A549 (cell line): ENCODE measurements around the gene BMP4.

ENCODE experiments used
- EP300 ChIP-seq, 2 experiments: fragments of >200 bp; sonication (Bioruptor Twin); formaldehyde crosslinking; IDR thresholded peaks; 2 replicates in 1 of 2; 3 replicates in 1 of 2; pipeline ENCODE4 v1.6.1; 2016 to 2017
- GATA3 ChIP-seq: IDR thresholded peaks from 2 replicates; pipeline ENCODE4 v1.6.1; 2012; ENCODE audit warnings: borderline replicate concordance
- MAX ChIP-seq: IDR thresholded peaks from 2 replicates; pipeline ENCODE4 v1.6.1; 2012
- PHF8 ChIP-seq: fragments of 200-600 bp; sonication (generic); IDR thresholded peaks from 2 replicates; pipeline ENCODE4 v1.6.1; 2016; ENCODE audit warnings: low read depth, mild to moderate bottlenecking, antibody characterized with exemption, moderate library complexity, borderline replicate concordance
- POLR2A ChIP-seq: IDR thresholded peaks from 2 replicates; pipeline ENCODE4 v1.6.1; 2012; ENCODE audit warnings: mild to moderate bottlenecking, low read length
- TP53 ChIP-seq: fragments of 250-450 bp; sonication (Bioruptor Pico); IDR thresholded peaks from 2 replicates; pipeline ENCODE4 v1.5.0; 2021; ENCODE audit warnings: mild to moderate bottlenecking, moderate library complexity
- TF ChIP-seq, protein P1 (sequence below): fragments of >200 bp; sonication (Bioruptor Twin); formaldehyde crosslinking; IDR thresholded peaks from 3 replicates; pipeline ENCODE4 v1.5.1; 2016
- TF ChIP-seq, protein P2 (sequence below): fragments of 450-650 bp; IDR thresholded peaks from 2 replicates; pipeline ENCODE4 v1.6.1; 2014; ENCODE audit warnings: antibody characterized with exemption
- TF ChIP-seq, protein P3 (sequence below): fragments of 250-450 bp; sonication (Bioruptor Pico); IDR thresholded peaks from 2 replicates; pipeline ENCODE4 v1.5.0; 2020; ENCODE audit warnings: low read depth, mild to moderate bottlenecking, moderate library complexity

DNA sequence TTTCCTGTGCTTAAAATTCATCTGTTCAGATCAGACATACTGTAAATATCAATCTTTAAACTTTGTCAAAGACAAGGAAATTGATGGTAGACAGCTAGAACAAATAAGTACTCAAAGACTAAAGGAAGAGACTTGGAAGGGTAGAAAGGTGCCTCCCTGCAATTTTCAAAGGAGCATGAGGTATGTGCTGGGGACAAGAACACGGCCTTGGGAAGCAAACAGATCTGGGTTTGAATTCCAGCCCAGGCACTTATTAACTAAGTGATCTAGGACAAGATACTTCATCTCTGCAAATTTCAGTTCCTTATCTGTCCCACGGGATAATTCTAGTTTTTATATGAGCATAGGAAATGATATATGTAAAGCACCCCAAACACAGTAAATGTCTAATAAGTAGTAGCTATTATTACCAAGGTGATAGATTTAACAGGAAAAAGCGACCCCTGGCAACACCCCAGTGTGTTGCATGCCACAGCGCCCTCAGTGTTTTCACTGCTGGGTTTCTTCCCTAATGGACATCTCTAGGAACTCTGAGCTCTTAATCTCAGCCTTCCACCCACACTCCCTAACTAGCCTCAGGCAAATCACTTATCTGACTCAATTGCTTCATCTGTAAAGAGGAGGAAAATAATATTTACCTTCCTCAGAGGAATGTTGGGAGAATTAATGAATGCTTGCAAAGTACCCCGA lies 44.7 kb upstream of the BMP4 start:
- TF ChIP-seq, protein P1, sequence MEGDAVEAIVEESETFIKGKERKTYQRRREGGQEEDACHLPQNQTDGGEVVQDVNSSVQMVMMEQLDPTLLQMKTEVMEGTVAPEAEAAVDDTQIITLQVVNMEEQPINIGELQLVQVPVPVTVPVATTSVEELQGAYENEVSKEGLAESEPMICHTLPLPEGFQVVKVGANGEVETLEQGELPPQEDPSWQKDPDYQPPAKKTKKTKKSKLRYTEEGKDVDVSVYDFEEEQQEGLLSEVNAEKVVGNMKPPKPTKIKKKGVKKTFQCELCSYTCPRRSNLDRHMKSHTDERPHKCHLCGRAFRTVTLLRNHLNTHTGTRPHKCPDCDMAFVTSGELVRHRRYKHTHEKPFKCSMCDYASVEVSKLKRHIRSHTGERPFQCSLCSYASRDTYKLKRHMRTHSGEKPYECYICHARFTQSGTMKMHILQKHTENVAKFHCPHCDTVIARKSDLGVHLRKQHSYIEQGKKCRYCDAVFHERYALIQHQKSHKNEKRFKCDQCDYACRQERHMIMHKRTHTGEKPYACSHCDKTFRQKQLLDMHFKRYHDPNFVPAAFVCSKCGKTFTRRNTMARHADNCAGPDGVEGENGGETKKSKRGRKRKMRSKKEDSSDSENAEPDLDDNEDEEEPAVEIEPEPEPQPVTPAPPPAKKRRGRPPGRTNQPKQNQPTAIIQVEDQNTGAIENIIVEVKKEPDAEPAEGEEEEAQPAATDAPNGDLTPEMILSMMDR: no peak
- TF ChIP-seq TP53 (CRISPR knock-in tag) (no peak), POLR2A (no peak), PHF8 (no peak), GATA3 (no peak), EP300 (IDR thresholded peaks at IDR 0.05) (no peak), MAX (no peak)
- TF ChIP-seq, protein P2, sequence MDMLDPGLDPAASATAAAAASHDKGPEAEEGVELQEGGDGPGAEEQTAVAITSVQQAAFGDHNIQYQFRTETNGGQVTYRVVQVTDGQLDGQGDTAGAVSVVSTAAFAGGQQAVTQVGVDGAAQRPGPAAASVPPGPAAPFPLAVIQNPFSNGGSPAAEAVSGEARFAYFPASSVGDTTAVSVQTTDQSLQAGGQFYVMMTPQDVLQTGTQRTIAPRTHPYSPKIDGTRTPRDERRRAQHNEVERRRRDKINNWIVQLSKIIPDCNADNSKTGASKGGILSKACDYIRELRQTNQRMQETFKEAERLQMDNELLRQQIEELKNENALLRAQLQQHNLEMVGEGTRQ: no peak
- TF ChIP-seq, protein P3, sequence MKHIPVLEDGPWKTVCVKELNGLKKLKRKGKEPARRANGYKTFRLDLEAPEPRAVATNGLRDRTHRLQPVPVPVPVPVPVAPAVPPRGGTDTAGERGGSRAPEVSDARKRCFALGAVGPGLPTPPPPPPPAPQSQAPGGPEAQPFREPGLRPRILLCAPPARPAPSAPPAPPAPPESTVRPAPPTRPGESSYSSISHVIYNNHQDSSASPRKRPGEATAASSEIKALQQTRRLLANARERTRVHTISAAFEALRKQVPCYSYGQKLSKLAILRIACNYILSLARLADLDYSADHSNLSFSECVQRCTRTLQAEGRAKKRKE (CRISPR knock-in tag): no peak
